HepG2 (cell line): ENCODE results near the gene NEK7. TPM values are rescaled to one million over a fixed set of nuclear protein-coding genes. Genes with fewer than 3 reads are reported as not detected.

ENCODE experiments used
- ASH2L ChIP-seq: fragments of 300-600, 200-600 bp; sonication (generic); IDR thresholded peaks from 2 replicates; pipeline ENCODE4 v1.7.0; 2017; ENCODE audit warnings: low read depth, mild to moderate bottlenecking, moderate library complexity, mixed read lengths, low read length; ENCODE audit not compliant: insufficient read length
- CBX2 ChIP-seq, 2 experiments: fragments of 200-600 bp in 1 of 2; sonication (generic); formaldehyde crosslinking in 1 of 2; IDR thresholded peaks; 2 replicates each; pipeline versions ENCODE4 v1.7.0 to v1.8.1; 2018 to 2022; ENCODE audit warnings: low read depth in 2 of 2, low read length in 1 of 2, mild to moderate bottlenecking in 1 of 2, missing genetic modification reagents in 1 of 2
- HINFP ChIP-seq: sonication (generic); formaldehyde crosslinking; IDR thresholded peaks from 2 replicates; pipeline ENCODE4 v1.4.0; 2020; ENCODE audit warnings: low read depth, mild to moderate bottlenecking, missing genetic modification reagents
- HNRNPUL1 ChIP-seq: fragments of 200-400 bp; formaldehyde crosslinking; IDR thresholded peaks from 2 replicates; pipeline ENCODE4 v1.6.1; 2017; ENCODE audit warnings: low read depth, mild to moderate bottlenecking, low read length, moderate library complexity
- MXD4 ChIP-seq: IDR thresholded peaks from 2 replicates; pipeline ENCODE4 v1.6.1; 2016; ENCODE audit warnings: mild to moderate bottlenecking, missing biosample characterization, missing genetic modification reagents
- NFIB ChIP-seq: sonication (generic); formaldehyde crosslinking; IDR thresholded peaks from 2 replicates; pipeline ENCODE4 v1.9.0; 2021; ENCODE audit warnings: missing genetic modification reagents, mild to moderate bottlenecking, borderline replicate concordance
- NFIC ChIP-seq: IDR thresholded peaks from 2 replicates; pipeline ENCODE4 v1.6.1; 2012; ENCODE audit warnings: mild to moderate bottlenecking, low read length, inconsistent platforms
- THRA ChIP-seq: sonication (generic); formaldehyde crosslinking; IDR thresholded peaks from 2 replicates; pipeline ENCODE4 v1.4.0; 2020; ENCODE audit warnings: missing genetic modification reagents, borderline replicate concordance
- ZNF331 ChIP-seq: sonication (generic); formaldehyde crosslinking; IDR thresholded peaks from 2 replicates; pipeline ENCODE4 v1.4.0; 2020; ENCODE audit warnings: missing genetic modification reagents
- ZNF766 ChIP-seq: sonication (generic); formaldehyde crosslinking; IDR thresholded peaks from 2 replicates; pipeline ENCODE4 v1.5.0; 2020; ENCODE audit warnings: missing genetic modification reagents, borderline replicate concordance
- polyA plus RNA-seq, 8 experiments: library from polyadenylated mRNA; depleted of rRNA in 3 of 8; stranded (reverse) in 7 of 8; unstranded in 1 of 8; fragments of >200 nt; fragmentation: Illumina TruSeq in 4 of 8; extraction: Trizol in 4 of 8; gene quantifications; 2 replicates each; pipeline versions ENCODE4 v1.2.1 to v1.2.3, GENCODE V29; 2011 to 2016; ENCODE audit warnings: low read depth in 4 of 8, missing spikeins in 1 of 8, mixed read lengths in 1 of 8; ENCODE audit not compliant: insufficient read depth in 1 of 8
- total RNA-seq, 5 experiments: library from RNA; depleted of rRNA; stranded (reverse); fragments of >200 nt; fragmentation: Illumina TruSeq; extraction: Trizol; gene quantifications; 2 replicates each; pipeline ENCODE4 v1.2.3, GENCODE V29; 2016; ENCODE audit warnings: low read depth in 1 of 5
- TF ChIP-seq, protein P1 (sequence below): sonication (generic); formaldehyde crosslinking; IDR thresholded peaks from 2 replicates; pipeline ENCODE4 v1.4.0; 2020; ENCODE audit warnings: missing genetic modification reagents, borderline replicate concordance
- TF ChIP-seq, protein P2 (sequence below): IDR thresholded peaks from 2 replicates; pipeline ENCODE4 v1.6.1; 2018; ENCODE audit warnings: missing genetic modification reagents
- TF ChIP-seq, protein P3 (sequence below): sonication (generic); formaldehyde crosslinking; IDR thresholded peaks from 2 replicates; pipeline ENCODE4 v1.4.0; 2020; ENCODE audit warnings: missing genetic modification reagents
- TF ChIP-seq, protein P4 (sequence below): sonication (generic); IDR thresholded peaks from 2 replicates; pipeline ENCODE4 v1.6.1; 2016; ENCODE audit warnings: low read depth, borderline replicate concordance

The NEK7 gene
- total and polyA plus RNA-seq, 2 of the 13 experiments (the other 11 are each of a cell fraction or from before 2014, with no cell fraction given) = 18.1 to 19.2 TPM

DNA sequence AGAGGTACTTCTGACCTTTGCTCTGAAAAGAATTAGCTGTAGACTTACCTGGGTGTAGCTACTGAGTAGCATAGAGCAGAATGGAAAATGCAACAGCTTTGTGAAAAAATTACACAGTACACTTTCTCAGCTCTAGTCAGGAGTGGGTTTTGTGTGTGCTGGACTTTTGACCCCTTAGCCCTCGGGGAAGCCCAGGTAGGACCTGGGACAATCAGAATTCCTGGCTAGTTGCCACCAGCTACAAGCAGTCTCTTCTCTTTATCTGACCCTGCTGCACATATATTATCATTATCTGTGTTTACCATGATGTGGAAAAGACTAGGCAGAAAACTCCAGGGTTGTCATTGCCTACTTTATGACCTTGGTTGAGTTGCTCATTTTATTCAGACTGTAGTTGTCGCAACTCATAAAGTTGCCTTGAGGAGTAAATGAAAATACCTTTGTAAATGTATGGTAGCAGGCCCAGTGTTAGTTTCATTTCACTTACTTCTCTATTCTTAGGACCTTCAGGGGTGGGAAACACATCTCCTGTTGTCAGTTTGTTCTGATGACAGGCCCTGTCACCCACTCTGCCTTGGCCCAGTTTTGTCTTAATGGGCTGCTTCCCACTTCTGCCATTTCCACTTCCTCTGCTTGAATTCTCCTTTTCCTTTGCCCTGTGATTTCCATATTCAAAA, 5.4 kb downstream of the NEK7 start (continued):
- no peak for TF ChIP-seq HINFP (CRISPR knock-in tag)
- TF ChIP-seq, protein P1, sequence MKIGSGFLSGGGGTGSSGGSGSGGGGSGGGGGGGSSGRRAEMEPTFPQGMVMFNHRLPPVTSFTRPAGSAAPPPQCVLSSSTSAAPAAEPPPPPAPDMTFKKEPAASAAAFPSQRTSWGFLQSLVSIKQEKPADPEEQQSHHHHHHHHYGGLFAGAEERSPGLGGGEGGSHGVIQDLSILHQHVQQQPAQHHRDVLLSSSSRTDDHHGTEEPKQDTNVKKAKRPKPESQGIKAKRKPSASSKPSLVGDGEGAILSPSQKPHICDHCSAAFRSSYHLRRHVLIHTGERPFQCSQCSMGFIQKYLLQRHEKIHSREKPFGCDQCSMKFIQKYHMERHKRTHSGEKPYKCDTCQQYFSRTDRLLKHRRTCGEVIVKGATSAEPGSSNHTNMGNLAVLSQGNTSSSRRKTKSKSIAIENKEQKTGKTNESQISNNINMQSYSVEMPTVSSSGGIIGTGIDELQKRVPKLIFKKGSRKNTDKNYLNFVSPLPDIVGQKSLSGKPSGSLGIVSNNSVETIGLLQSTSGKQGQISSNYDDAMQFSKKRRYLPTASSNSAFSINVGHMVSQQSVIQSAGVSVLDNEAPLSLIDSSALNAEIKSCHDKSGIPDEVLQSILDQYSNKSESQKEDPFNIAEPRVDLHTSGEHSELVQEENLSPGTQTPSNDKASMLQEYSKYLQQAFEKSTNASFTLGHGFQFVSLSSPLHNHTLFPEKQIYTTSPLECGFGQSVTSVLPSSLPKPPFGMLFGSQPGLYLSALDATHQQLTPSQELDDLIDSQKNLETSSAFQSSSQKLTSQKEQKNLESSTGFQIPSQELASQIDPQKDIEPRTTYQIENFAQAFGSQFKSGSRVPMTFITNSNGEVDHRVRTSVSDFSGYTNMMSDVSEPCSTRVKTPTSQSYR (CRISPR knock-in tag) = no peak
- no peak for TF ChIP-seq MXD4 (CRISPR knock-in tag)
- peak; percentile 40; the same call in 1 of the 2 replicates for TF ChIP-seq NFIC
- TF ChIP-seq, protein P2, sequence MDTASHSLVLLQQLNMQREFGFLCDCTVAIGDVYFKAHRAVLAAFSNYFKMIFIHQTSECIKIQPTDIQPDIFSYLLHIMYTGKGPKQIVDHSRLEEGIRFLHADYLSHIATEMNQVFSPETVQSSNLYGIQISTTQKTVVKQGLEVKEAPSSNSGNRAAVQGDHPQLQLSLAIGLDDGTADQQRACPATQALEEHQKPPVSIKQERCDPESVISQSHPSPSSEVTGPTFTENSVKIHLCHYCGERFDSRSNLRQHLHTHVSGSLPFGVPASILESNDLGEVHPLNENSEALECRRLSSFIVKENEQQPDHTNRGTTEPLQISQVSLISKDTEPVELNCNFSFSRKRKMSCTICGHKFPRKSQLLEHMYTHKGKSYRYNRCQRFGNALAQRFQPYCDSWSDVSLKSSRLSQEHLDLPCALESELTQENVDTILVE (CRISPR knock-in tag) = no peak
- TF ChIP-seq THRA (CRISPR knock-in tag) = 0 out of 2 replicates have a peak, but pooled peaks have one; percentile 14
- TF ChIP-seq, protein P3, sequence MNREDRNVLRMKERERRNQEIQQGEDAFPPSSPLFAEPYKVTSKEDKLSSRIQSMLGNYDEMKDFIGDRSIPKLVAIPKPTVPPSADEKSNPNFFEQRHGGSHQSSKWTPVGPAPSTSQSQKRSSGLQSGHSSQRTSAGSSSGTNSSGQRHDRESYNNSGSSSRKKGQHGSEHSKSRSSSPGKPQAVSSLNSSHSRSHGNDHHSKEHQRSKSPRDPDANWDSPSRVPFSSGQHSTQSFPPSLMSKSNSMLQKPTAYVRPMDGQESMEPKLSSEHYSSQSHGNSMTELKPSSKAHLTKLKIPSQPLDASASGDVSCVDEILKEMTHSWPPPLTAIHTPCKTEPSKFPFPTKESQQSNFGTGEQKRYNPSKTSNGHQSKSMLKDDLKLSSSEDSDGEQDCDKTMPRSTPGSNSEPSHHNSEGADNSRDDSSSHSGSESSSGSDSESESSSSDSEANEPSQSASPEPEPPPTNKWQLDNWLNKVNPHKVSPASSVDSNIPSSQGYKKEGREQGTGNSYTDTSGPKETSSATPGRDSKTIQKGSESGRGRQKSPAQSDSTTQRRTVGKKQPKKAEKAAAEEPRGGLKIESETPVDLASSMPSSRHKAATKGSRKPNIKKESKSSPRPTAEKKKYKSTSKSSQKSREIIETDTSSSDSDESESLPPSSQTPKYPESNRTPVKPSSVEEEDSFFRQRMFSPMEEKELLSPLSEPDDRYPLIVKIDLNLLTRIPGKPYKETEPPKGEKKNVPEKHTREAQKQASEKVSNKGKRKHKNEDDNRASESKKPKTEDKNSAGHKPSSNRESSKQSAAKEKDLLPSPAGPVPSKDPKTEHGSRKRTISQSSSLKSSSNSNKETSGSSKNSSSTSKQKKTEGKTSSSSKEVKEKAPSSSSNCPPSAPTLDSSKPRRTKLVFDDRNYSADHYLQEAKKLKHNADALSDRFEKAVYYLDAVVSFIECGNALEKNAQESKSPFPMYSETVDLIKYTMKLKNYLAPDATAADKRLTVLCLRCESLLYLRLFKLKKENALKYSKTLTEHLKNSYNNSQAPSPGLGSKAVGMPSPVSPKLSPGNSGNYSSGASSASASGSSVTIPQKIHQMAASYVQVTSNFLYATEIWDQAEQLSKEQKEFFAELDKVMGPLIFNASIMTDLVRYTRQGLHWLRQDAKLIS (CRISPR knock-in tag) = no peak
- TF ChIP-seq HNRNPUL1 = no peak
- peak; percentile 66 for TF ChIP-seq ASH2L
- no peak for TF ChIP-seq NFIB (CRISPR knock-in tag)
- TF ChIP-seq ZNF766 = no peak
- TF ChIP-seq, protein P4, sequence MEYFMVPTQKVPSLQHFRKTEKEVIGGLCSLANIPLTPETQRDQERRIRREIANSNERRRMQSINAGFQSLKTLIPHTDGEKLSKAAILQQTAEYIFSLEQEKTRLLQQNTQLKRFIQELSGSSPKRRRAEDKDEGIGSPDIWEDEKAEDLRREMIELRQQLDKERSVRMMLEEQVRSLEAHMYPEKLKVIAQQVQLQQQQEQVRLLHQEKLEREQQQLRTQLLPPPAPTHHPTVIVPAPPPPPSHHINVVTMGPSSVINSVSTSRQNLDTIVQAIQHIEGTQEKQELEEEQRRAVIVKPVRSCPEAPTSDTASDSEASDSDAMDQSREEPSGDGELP = no peak
- TF ChIP-seq ZNF331 (CRISPR knock-in tag) = 0 out of 2 replicates have a peak, but pooled peaks have one; percentile 25
- no peak for TF ChIP-seq CBX2 (IDR thresholded peaks at IDR 0.05; ENCODE audit: low read depth, low read length)
- no peak for TF ChIP-seq CBX2 (CRISPR knock-in tag; IDR thresholded peaks at IDR 0.05; ENCODE audit: low read depth)
